ENCODE data around the gene FAM13C.

Gene FAM13C

GRCh38 chr10:59323036-59323459, 39.3 kb downstream of the FAM13C start:
- H3K4me3 Mint-ChIP-seq = no peak overlapping the region
- peaks cover 16% of the 10 kb centered on the region for H3K4me1 Mint-ChIP-seq
- H3K27me3 Mint-ChIP-seq (ENCODE audit: low read depth, poor library complexity) = peaks cover 3% of the 10 kb centered on the region
- no peaks in the 10 kb centered on the region for H3K36me3 Mint-ChIP-seq (ENCODE audit: low read depth)
- H3K9me3 Mint-ChIP-seq = no peaks in the 10 kb centered on the region
- DNase-seq = no peak
- TF ChIP-seq CTCF (IDR thresholded peaks at IDR 0.05) = no peak
- no peak overlapping the region for H3K27ac Mint-ChIP-seq

GRCh38 chr10:59322131-59322530, 40.2 kb downstream of the FAM13C start:
- peaks cover 3% of the 10 kb centered on the region for H3K27me3 Mint-ChIP-seq (ENCODE audit: low read depth, poor library complexity)
- no peak for TF ChIP-seq CTCF (IDR thresholded peaks at IDR 0.05)
- H3K27ac Mint-ChIP-seq = no peak overlapping the region
- H3K4me3 Mint-ChIP-seq = no peak overlapping the region
- DNase-seq = no peak
- H3K4me1 Mint-ChIP-seq = peaks cover 16% of the 10 kb centered on the region
- H3K36me3 Mint-ChIP-seq (ENCODE audit: low read depth) = no peaks in the 10 kb centered on the region
- H3K9me3 Mint-ChIP-seq = no peaks in the 10 kb centered on the region

- H3K27ac Mint-ChIP-seq = no peak overlapping the region
- H3K4me1 Mint-ChIP-seq = peaks cover 19% of the 10 kb centered on the region
- no peak for DNase-seq
- H3K9me3 Mint-ChIP-seq = no peaks in the 10 kb centered on the region
- TF ChIP-seq CTCF (IDR thresholded peaks at IDR 0.05) = no peak
- no peaks in the 10 kb centered on the region for H3K36me3 Mint-ChIP-seq (ENCODE audit: low read depth)
- H3K27me3 Mint-ChIP-seq (ENCODE audit: low read depth, poor library complexity) = peaks cover 1% of the 10 kb centered on the region
- no peak overlapping the region for H3K4me3 Mint-ChIP-seq
Observed at GRCh38 chr10:59320355-59320754, 42.0 kb downstream of the FAM13C start.

- no peak overlapping the region for H3K27ac Mint-ChIP-seq
- no peak for DNase-seq
- no peaks in the 10 kb centered on the region for H3K9me3 Mint-ChIP-seq
- no peak overlapping the region for H3K4me3 Mint-ChIP-seq
- no peak for TF ChIP-seq CTCF (IDR thresholded peaks at IDR 0.05)
- peaks cover 20% of the 10 kb centered on the region for H3K4me1 Mint-ChIP-seq
- no peaks in the 10 kb centered on the region for H3K27me3 Mint-ChIP-seq (ENCODE audit: low read depth, poor library complexity)
- H3K36me3 Mint-ChIP-seq (ENCODE audit: low read depth) = no peaks in the 10 kb centered on the region
Observed at GRCh38 chr10:59319854-59320253, 42.5 kb downstream of the FAM13C start.

- peaks cover 5% of the 10 kb centered on the region for H3K4me1 Mint-ChIP-seq
- H3K27ac Mint-ChIP-seq = no peak overlapping the region
- no peak for DNase-seq
- H3K27me3 Mint-ChIP-seq (ENCODE audit: low read depth, poor library complexity) = no peaks in the 10 kb centered on the region
- no peak for TF ChIP-seq CTCF (IDR thresholded peaks at IDR 0.05)
- no peak overlapping the region for H3K4me3 Mint-ChIP-seq
- H3K36me3 Mint-ChIP-seq (ENCODE audit: low read depth) = no peaks in the 10 kb centered on the region
- H3K9me3 Mint-ChIP-seq = no peaks in the 10 kb centered on the region
Observed at GRCh38 chr10:59317066-59317465, 45.3 kb downstream of the FAM13C start.

GRCh38 chr10:59315465-59315864, 46.9 kb downstream of the FAM13C start:
- no peaks in the 10 kb centered on the region for H3K9me3 Mint-ChIP-seq
- H3K27me3 Mint-ChIP-seq (ENCODE audit: low read depth, poor library complexity) = no peaks in the 10 kb centered on the region
- no peak for TF ChIP-seq CTCF (IDR thresholded peaks at IDR 0.05)
- no peak overlapping the region for H3K4me3 Mint-ChIP-seq
- DNase-seq = no peak
- H3K4me1 Mint-ChIP-seq = peaks cover 5% of the 10 kb centered on the region
- no peak overlapping the region for H3K27ac Mint-ChIP-seq
- H3K36me3 Mint-ChIP-seq (ENCODE audit: low read depth) = no peaks in the 10 kb centered on the region

All from nephron progenitor cell (in vitro differentiated cells).